ENCODE data around the gene CDCA4.

- no peak for TF ChIP-seq POLR2A (IDR thresholded peaks at IDR 0.05)
- TF ChIP-seq CTCF (IDR thresholded peaks at IDR 0.05): no peak
- no peak for TF ChIP-seq POLR2AphosphoS5 (IDR thresholded peaks at IDR 0.05)
- TF ChIP-seq EP300 (IDR thresholded peaks at IDR 0.05): no peak
Measured at GRCh38 chr14:105015242-105015641, 5.6 kb downstream of the CDCA4 start.
